Panc1 (cell line): Measurements from ENCODE around the gene C14orf93. TPM values are rescaled to one million over a fixed set of nuclear protein-coding genes. Genes with fewer than 3 reads are reported as not detected.

ENCODE experiments used
- ATAC-seq: fragments of 200-7000 bp; cut with Tn5 transposase; 2 replicates; pipeline ENCODE4 v1.9.1; 2020; ENCODE audit warnings: mild to moderate bottlenecking, moderate library complexity
- BruUV-seq: library from RNA; stranded (reverse); fragments of 400-500 nt; replicated peaks from 2 replicates; lab custom pipeline; 2021; lab: Mats Ljungman, UMichigan
- CTCF ChIA-PET: fragments of 300-600 bp; sonication (Branson Sonifier 250); formaldehyde crosslinking; loops from one replicate; lab custom pipeline; 2022; ENCODE audit warnings: antibody characterized with exemption; lab: Charles Lee
- POLR2A ChIA-PET: fragments of 300-600 bp; sonication (Branson Sonifier 250); formaldehyde crosslinking; loops from one replicate; lab custom pipeline; 2022; ENCODE audit warnings: antibody characterized with exemption; lab: Charles Lee
- DNase-seq: peaks from one replicate; pipeline ENCODE4 v3.0.0-alpha.2; 2010; ENCODE audit warnings: low read depth, low spot score
- H3K27ac ChIP-seq: 2 replicates; pipeline ENCODE4 v1.5.1; 2011; ENCODE audit warnings: mild to moderate bottlenecking, low read length, inconsistent platforms
- H3K27me3 ChIP-seq: fragments of 200-500 bp; sonication (Bioruptor generic); 2 replicates; pipeline ENCODE4 v1.6.0; 2014; ENCODE audit warnings: low read length, inconsistent platforms; ENCODE audit not compliant: control insufficient read depth, insufficient read depth
- H3K36me3 ChIP-seq: fragments of 200-500 bp; sonication (Bioruptor generic); 2 replicates; pipeline ENCODE4 v1.5.1; 2014; ENCODE audit warnings: inconsistent platforms, mild to moderate bottlenecking, low read length, moderate library complexity; ENCODE audit not compliant: control insufficient read depth, insufficient read depth
- H3K4me1 ChIP-seq: 2 replicates; pipeline ENCODE4 v1.5.1; 2011; ENCODE audit warnings: inconsistent platforms, mild to moderate bottlenecking, low read length, moderate library complexity; ENCODE audit not compliant: control insufficient read depth, insufficient read depth
- H3K4me3 ChIP-seq, 2 experiments: 2 replicates each; pipeline ENCODE4 v1.5.1; 2011 to 2012; ENCODE audit warnings: low read depth in 2 of 2, low read length in 2 of 2, mild to moderate bottlenecking in 2 of 2, inconsistent platforms in 1 of 2, moderate library complexity in 1 of 2
- H3K9me3 ChIP-seq: fragments of 200-500 bp; sonication (Bioruptor generic); 2 replicates; pipeline ENCODE4 v1.5.1; 2014; ENCODE audit warnings: low read depth, mild to moderate bottlenecking, inconsistent platforms, low read length, moderate library complexity; ENCODE audit not compliant: control insufficient read depth, insufficient read depth
- POLR2AphosphoS5 ChIP-seq: IDR thresholded peaks from 2 replicates; pipeline ENCODE4 v1.6.1; 2012; ENCODE audit warnings: mild to moderate bottlenecking, low read depth, low read length, moderate library complexity
- REST ChIP-seq, 2 experiments: IDR thresholded peaks; 2 replicates each; pipeline ENCODE4 v1.6.1; 2011 to 2012; ENCODE audit warnings: low read depth in 2 of 2, control low read depth in 1 of 2, low read length in 1 of 2, mild to moderate bottlenecking in 1 of 2, moderate library complexity in 1 of 2; ENCODE audit not compliant: insufficient read depth in 1 of 2
- SIN3A ChIP-seq: IDR thresholded peaks from 2 replicates; pipeline ENCODE4 v1.6.1; 2012; ENCODE audit warnings: low read depth, mild to moderate bottlenecking, low read length, moderate library complexity, borderline replicate concordance; ENCODE audit not compliant: insufficient read depth
- TCF7L2 ChIP-seq: IDR thresholded peaks from 2 replicates; pipeline ENCODE4 v1.6.1; 2011; ENCODE audit warnings: mild to moderate bottlenecking, low read depth, low read length, inconsistent platforms
- in situ Hi-C: cut with HindIII; loops from 2 replicates; pipeline ENCODE4 v1.10.0; 2016; ENCODE audit warnings: low sequenced_read_pairs, low pct_unique_long_range_greater_than_20kb
- intact Hi-C: fragments of 100-400 bp; cut with micrococcal nuclease; formaldehyde crosslinking; loops from one replicate; pipeline ENCODE4 v1.10.0; 2022; ENCODE audit not compliant: unreplicated experiment
- total RNA-seq: library from RNA; stranded (reverse); gene quantifications from one replicate; pipeline ENCODE4 v1.2.1, GENCODE V29; 2021; ENCODE audit not compliant: unreplicated experiment
- TF ChIP-seq, protein P1 (sequence below): fragments of 450-650 bp; IDR thresholded peaks from 2 replicates; pipeline ENCODE4 v1.5.1; 2017; ENCODE audit warnings: mild to moderate bottlenecking

Gene C14orf93
- total RNA-seq, 1 experiment from 2014 or later, result 5.6 TPM

GRCh38 chr14:22997676-22998323 lies 12.1 kb downstream of the C14orf93 start:
- POLR2A ChIA-PET, result no interaction called here
- in situ Hi-C loops, result no loop called here
- TF ChIP-seq TCF7L2 (no peak), POLR2AphosphoS5 (no peak)
- TF ChIP-seq, protein P1, sequence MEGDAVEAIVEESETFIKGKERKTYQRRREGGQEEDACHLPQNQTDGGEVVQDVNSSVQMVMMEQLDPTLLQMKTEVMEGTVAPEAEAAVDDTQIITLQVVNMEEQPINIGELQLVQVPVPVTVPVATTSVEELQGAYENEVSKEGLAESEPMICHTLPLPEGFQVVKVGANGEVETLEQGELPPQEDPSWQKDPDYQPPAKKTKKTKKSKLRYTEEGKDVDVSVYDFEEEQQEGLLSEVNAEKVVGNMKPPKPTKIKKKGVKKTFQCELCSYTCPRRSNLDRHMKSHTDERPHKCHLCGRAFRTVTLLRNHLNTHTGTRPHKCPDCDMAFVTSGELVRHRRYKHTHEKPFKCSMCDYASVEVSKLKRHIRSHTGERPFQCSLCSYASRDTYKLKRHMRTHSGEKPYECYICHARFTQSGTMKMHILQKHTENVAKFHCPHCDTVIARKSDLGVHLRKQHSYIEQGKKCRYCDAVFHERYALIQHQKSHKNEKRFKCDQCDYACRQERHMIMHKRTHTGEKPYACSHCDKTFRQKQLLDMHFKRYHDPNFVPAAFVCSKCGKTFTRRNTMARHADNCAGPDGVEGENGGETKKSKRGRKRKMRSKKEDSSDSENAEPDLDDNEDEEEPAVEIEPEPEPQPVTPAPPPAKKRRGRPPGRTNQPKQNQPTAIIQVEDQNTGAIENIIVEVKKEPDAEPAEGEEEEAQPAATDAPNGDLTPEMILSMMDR, result no peak

GRCh38 chr14:22996768-22997654 lies 12.9 kb downstream of the C14orf93 start:
- no peak overlapping the region for H3K27ac ChIP-seq
- H3K9me3 ChIP-seq, result no peaks in the 10 kb centered on the region
- H3K36me3 ChIP-seq, result no peaks in the 10 kb centered on the region
- ChIA-PET CTCF (interaction anchor here (0.7 kb wide), 1 partner anchor 10 kb away, joined by 4 read pairs; no protein-coding TSS in a partner anchor), POLR2A (no interaction called here)
- H3K27me3 ChIP-seq, result no peaks in the 10 kb centered on the region
- H3K4me1 ChIP-seq, result peaks cover 5% of the 10 kb centered on the region; the same call in 1 of the 2 replicates
- no TSS peak for BruUV-seq
- TF ChIP-seq TCF7L2 (no peak), SIN3A (no peak), REST (IDR thresholded peaks at IDR 0.05; ENCODE audit: insufficient read depth in 1 of 2, low read depth in 2 of 2, low read length in 1 of 2) (no peak), POLR2AphosphoS5 (no peak)
- TF ChIP-seq, protein P1, result no peak
- intact Hi-C loops (no loop called here), in situ Hi-C loops (no loop called here)
- H3K4me3 ChIP-seq, result no peak overlapping the region
- DNase-seq (no peak), ATAC-seq (no peak)

More at GRCh38 chr14:22997676-22998323, 12.1 kb downstream of the C14orf93 start:
- ATAC-seq (no peak), DNase-seq (no peak)
- no TSS peak for BruUV-seq
- Histone ChIP-seq H3K9me3 (no peaks in the 10 kb centered on the region), H3K27ac (no peak overlapping the region), H3K36me3 (no peaks in the 10 kb centered on the region), H3K4me1 (peaks cover 5% of the 10 kb centered on the region; the same call in 1 of the 2 replicates), H3K27me3 (no peaks in the 10 kb centered on the region), H3K4me3 (no peak overlapping the region)
- intact Hi-C loops, result no loop called here
- CTCF ChIA-PET, result interaction anchor here (0.6 kb wide), 1 partner anchor 50 kb away, joined by 3 read pairs; no protein-coding TSS in a partner anchor
